Measurements from ENCODE around the gene OSBPL6. TPM values are rescaled to one million over a fixed set of nuclear protein-coding genes. Genes with fewer than 3 reads are reported as not detected.
"Not testable (repeated sequence)": the region's sequence is repeated elsewhere in the genome, so short reads cannot be mapped to it uniquely, and the experiment has no call there.

The OSBPL6 gene
- total and polyA plus RNA-seq, 11 donors: 1.2 to 9.6 (median 4.2) TPM

DNA sequence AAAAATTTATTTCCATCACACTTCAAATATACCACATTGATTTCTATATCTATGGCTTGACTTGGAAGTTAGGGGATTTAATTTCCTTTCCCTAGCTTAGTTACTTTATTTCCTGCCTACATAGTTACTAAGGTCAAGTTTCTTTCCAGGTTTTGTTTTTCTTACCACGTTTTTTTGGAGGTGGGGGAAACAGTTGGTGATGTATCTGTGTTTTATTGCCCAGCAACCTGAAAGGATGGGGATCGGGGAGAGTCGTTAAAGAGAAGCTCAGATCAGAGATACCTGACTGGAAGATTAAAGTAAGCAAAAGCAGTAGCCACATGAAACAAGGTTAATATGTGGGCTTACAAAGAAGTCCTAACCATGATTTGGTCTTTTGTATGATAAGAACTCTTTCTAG is 127.8 kb downstream of the OSBPL6 start:
- Histone ChIP-seq H3K27ac (no peak overlapping the region), H3K4me3 (no peak overlapping the region), H3K36me3 (no peaks in the 10 kb centered on the region), H3K9me3 (no peaks in the 10 kb centered on the region), H3K4me1 (no peaks in the 10 kb centered on the region), H3K27me3 (no peaks in the 10 kb centered on the region)
- 45 to 57% (median 53%) methylated on average over 3 of the region's 3 CpGs for WGBS, 4 donors
- intact Hi-C loops (cut with DNase I): no loop called here
- DNase-seq (no peak), ATAC-seq (no peak)
- no peak for TF ChIP-seq POLR2A (IDR thresholded peaks at IDR 0.05)
- TF ChIP-seq, protein P1, sequence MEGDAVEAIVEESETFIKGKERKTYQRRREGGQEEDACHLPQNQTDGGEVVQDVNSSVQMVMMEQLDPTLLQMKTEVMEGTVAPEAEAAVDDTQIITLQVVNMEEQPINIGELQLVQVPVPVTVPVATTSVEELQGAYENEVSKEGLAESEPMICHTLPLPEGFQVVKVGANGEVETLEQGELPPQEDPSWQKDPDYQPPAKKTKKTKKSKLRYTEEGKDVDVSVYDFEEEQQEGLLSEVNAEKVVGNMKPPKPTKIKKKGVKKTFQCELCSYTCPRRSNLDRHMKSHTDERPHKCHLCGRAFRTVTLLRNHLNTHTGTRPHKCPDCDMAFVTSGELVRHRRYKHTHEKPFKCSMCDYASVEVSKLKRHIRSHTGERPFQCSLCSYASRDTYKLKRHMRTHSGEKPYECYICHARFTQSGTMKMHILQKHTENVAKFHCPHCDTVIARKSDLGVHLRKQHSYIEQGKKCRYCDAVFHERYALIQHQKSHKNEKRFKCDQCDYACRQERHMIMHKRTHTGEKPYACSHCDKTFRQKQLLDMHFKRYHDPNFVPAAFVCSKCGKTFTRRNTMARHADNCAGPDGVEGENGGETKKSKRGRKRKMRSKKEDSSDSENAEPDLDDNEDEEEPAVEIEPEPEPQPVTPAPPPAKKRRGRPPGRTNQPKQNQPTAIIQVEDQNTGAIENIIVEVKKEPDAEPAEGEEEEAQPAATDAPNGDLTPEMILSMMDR (IDR thresholded peaks at IDR 0.05): no peak

DNA sequence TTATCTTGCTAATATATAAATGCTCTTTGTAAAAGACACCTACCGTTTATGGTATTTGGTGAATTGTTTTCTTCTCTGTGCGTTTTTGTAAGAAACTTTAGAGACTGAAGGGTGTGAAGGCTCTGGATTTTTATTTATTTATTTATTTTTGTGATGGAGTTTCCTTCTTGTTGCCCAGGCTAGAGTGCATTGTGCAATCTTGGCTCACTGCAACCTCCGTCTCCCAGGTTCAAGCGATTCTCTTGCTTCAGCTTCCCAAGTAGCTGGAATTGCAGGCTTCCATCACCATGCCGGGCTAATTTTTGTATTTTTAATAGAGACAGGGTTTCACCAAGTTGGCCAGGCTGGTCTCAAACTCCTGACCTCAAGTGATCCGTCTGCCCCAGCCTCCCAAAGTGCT is 129.0 kb downstream of the OSBPL6 start:
- H3K27ac ChIP-seq; H3K27me3 ChIP-seq; H3K9me3 ChIP-seq; ATAC-seq; H3K4me3 ChIP-seq; H3K36me3 ChIP-seq; DNase-seq; H3K4me1 ChIP-seq; intact Hi-C loops (cut with DNase I): not testable (repeated sequence)
- WGBS, 4 donors: 85 to 93% (median 88%) methylated on average over 6 of the region's 6 CpGs

GRCh38 chr2:178324077-178324476 is 129.8 kb downstream of the OSBPL6 start:
- 25 to 37% (median 33%) methylated on average over 5 of the region's 5 CpGs for WGBS, 4 donors
- no peak overlapping the region for H3K27ac ChIP-seq
- no peak overlapping the region for H3K4me3 ChIP-seq
- H3K36me3 ChIP-seq: no peaks in the 10 kb centered on the region
- peaks cover 0 to 6% (median 0%) of the 10 kb centered on the region in 12 donors for H3K4me1 ChIP-seq
- H3K9me3 ChIP-seq: no peaks in the 10 kb centered on the region
- no peak for ATAC-seq
- intact Hi-C loops (cut with DNase I): no loop called here
- no peak for DNase-seq
- H3K27me3 ChIP-seq: no peaks in the 10 kb centered on the region
- TF ChIP-seq POLR2A (IDR thresholded peaks at IDR 0.05): no peak
- TF ChIP-seq, protein P1 (IDR thresholded peaks at IDR 0.05): no peak

DNA sequence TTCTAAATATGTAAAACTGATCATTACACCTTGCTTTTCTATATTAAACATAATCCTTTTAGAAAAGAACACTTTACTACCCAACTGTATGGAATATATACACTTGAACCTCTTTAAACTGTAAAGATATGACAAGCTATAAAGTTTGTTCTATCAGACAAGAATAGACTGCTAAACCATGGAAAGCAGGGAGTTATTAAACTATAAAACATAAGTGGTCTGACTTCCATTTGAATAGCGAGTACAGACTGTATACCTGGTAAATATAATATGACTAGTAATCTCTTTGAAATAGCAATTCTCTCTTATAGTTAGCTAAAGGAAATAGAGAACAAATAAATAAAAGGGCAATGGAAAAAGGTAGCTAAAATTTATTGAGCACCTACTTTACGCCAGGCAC is 131.0 kb downstream of the OSBPL6 start:
- 95 to 97% (median 96%) methylated on average over 2 of the region's 2 CpGs for WGBS, 4 donors
- peaks cover 0 to 6% (median 0%) of the 10 kb centered on the region in 12 donors for H3K4me1 ChIP-seq
- no peak for TF ChIP-seq POLR2A (IDR thresholded peaks at IDR 0.05)
- TF ChIP-seq, protein P1 (IDR thresholded peaks at IDR 0.05): no peak
- no peak overlapping the region for H3K4me3 ChIP-seq
- DNase-seq: no peak
- no peaks in the 10 kb centered on the region for H3K36me3 ChIP-seq
- H3K27me3 ChIP-seq: no peaks in the 10 kb centered on the region
- H3K9me3 ChIP-seq: no peaks in the 10 kb centered on the region
- ATAC-seq: no peak
- intact Hi-C loops (cut with DNase I): no loop called here
- H3K27ac ChIP-seq: no peak overlapping the region

DNA sequence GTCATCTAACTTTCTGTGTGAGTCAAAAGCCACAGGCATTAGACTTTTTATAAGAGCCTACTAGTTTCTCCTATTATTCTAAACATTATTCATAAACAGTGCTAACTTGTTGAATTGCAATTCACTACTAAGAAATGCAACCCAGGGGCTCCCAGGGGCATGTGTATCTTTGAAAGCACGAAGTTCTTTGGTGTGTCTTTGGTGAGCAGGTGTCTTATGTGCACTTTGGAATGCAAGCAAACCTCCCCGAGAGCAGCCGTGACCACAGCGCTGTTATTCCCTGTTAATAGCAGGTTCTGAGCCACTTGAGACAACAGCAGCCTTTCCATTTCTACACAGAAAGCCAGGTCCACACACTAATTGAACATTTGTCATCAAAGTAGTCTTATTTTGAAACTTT is 133.2 kb downstream of the OSBPL6 start:
- ATAC-seq (no peak), DNase-seq (no peak)
- peaks cover 0 to 6% (median 0%) of the 10 kb centered on the region in 12 donors for H3K4me1 ChIP-seq
- 75 to 78% (median 76%) methylated on average over 4 of the region's 4 CpGs for WGBS, 4 donors
- no peak for TF ChIP-seq POLR2A (IDR thresholded peaks at IDR 0.05)
- TF ChIP-seq, protein P1 (IDR thresholded peaks at IDR 0.05): no peak
- no peaks in the 10 kb centered on the region for H3K27me3 ChIP-seq
- H3K27ac ChIP-seq: no peak overlapping the region
- H3K4me3 ChIP-seq: no peak overlapping the region
- intact Hi-C loops (cut with DNase I): no loop called here
- H3K36me3 ChIP-seq: no peaks in the 10 kb centered on the region
- H3K9me3 ChIP-seq: no peaks in the 10 kb centered on the region

Data from heart left ventricle (tissue), 16 donors.